GM18861 (cell line): ENCODE data around the gene RELA.

Experiments
- ATAC-seq: cut with Tn5 transposase; IDR thresholded peaks from one replicate; pipeline ENCODE4 v1.9.1; 2021; ENCODE audit not compliant: unreplicated experiment

The RELA gene

GRCh38 chr11:65634440-65634839 lies 28.3 kb downstream of the RELA start:
- no peak for ATAC-seq

DNA sequence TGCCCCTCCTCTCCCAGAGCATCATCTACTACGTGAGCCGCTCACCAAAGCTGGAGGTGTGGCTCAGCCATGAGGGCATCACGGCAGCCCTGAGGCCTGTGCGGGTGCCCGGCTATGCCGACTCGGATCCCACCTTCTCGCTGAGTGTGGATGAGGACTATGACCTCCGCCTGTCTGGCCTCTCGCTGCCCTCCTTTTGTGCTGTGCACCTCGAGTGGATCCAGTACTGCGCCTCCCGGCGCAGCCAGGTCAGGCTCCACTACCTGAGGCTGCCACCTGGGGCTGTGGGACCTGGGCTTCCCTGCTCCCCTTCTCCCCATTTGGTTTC lies 28.6 kb downstream of the RELA start:
- ATAC-seq = no peak

- no peak for ATAC-seq
Measured at GRCh38 chr11:65633390-65634108, 29.2 kb downstream of the RELA start.

DNA sequence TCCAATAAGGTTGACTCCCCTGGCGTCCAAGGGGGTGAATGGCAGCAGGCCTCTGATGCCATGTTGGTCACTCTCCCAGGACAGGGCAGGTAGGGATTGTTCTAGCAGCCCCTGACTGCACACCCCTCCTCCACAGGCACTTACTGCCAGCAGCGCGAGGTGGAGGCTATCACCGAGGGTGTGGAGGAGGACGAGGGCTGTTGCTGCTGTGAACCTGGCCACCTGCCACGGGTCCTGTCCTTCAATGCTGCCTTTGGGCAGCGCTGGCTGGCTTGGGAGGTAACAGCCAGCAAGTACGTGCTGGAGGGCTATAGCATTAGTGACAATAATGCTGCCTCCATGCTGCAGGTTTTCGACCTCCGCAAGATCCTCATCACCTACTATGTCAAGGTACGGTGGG lies 32.5 kb downstream of the RELA start:
- no peak for ATAC-seq

DNA sequence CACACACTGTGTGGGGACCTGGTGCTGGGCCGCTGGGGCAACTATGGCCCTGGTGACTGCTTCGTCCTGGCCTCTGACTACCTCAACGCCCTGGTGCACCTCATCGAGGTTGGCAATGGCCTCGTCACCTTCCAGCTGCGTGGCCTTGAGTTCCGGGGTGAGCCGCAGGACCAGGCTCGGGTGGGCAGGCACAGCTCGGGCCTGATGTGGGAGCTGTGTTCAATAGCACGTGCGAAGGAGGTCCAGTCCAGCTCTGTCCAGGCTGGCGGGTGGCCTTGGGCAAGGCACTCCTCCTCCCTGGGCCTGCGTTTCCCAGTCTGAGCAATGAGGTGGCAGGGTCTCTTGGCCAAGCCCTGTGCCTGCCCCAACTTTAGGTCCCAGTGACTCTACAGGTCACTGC lies 33.1 kb downstream of the RELA start:
- ATAC-seq = no peak

DNA sequence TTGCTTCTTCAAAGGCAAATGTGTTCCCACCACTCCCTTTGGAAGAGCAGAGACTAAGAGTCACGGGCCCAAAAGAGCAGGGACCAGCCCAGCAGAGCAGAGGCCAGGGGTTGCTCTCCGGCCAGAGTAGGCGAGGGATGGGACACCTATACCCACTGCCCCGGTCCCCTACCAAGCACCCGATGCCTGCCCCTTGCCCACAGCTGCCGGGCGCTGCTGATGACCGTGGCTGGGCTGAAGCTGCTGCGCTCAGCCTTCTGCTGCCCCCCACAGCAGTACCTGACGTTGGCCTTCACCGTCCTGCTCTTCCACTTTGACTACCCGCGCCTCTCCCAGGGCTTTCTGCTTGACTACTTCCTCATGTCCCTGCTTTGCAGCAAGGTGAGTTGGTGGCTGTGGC lies 35.5 kb downstream of the RELA start:
- no peak for ATAC-seq

DNA sequence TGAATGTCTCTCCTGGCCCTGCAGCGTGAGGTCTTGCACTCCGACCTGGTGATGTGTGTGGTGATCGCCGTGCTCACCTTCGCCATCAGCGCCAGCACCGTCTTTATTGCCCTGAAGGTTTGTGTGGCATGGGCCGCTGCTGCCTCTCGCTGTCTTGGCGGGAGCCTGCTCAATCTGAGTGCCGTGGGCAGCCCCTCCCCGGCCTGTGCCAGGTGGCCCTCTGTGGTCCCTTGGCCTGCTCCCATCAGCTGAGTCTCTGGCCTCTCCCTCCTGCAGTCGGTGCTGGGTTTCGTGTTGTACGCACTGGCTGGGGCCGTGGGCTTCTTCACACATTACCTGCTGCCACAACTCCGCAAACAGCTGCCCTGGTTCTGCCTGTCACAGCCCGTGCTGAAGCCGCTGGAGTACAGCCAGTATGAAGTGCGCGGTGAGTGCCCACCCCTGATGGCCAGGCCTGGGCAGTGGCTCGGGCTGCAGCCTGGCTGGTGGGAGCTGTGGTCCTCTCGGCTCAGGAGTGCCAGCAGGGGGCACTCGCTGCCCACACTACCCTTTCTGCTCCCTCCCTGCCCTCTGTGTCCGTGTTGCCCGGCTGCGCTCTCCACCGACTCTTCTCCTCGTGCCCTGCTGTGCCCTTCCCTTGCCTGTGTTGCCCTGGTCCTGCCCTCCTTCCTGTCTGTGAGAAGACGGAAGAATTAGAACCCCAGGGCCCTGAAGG lies 36.9 kb downstream of the RELA start:
- ATAC-seq = no peak

- ATAC-seq = no peak
Measured at GRCh38 chr11:65624931-65625627, 37.6 kb downstream of the RELA start.

GRCh38 chr11:65623852-65624616 lies 38.7 kb downstream of the RELA start:
- ATAC-seq = no peak

GRCh38 chr11:65623177-65623576 lies 39.5 kb downstream of the RELA start:
- ATAC-seq = no peak

DNA sequence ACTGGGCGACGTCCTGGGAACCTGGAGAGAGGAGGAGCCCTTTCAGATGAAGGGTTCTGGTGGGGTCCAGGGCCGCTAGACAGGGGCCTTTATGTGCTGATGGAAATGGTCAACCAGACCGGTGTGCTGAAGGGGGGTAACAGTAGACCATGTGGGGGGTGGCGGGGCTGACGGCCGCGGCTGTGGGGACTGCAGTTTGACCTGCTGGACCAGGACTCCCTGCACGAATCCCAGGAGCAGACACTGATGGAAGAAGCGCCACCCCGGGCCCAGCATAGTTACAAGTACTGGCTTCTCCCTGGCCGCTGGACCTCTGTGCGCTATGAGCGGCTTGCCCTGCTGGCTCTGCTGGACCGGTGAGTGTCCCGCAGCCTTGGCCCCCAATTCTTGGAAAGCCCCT lies 40.7 kb downstream of the RELA start:
- no peak for ATAC-seq

DNA sequence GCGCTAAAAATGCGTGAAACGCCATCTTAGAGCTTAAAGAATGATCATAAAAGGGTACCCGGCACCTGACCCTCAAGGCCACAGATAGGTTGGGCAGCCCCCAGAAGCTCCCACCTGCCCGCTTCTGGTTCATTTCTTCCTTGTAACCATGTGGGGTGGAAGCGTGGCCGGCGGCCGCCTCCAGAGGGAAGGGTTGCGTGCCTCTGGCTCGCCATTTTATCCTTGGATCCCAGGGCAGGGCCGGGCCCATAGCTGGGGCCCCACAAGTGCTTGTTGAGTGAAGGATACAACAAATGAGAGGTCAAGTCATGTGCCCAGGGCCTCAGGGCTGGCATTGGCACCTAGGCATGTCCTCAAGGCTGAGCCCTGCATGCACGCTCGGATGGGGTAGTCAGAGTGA lies 41.3 kb downstream of the RELA start:
- ATAC-seq = no peak

DNA sequence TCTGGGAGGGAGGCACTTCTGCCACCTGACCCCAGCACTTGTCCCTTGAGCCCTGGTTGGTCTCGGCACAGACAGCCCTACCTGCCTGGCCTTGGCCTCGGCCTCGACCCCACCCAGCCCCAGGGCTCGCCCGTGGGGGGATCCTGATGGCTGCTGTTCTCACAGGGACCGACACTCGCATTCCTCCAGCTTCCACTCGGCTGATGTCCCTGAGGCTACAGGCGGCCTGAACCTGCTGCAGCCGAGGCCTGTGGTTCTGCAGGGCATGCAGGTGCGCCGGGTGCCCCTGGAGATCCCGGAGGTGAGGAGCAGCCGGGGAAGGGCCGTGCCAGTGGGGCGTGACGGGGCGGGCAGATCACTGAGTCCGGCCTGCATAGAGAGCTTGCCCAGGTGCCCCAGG lies 42.0 kb downstream of the RELA start:
- no peak for ATAC-seq

DNA sequence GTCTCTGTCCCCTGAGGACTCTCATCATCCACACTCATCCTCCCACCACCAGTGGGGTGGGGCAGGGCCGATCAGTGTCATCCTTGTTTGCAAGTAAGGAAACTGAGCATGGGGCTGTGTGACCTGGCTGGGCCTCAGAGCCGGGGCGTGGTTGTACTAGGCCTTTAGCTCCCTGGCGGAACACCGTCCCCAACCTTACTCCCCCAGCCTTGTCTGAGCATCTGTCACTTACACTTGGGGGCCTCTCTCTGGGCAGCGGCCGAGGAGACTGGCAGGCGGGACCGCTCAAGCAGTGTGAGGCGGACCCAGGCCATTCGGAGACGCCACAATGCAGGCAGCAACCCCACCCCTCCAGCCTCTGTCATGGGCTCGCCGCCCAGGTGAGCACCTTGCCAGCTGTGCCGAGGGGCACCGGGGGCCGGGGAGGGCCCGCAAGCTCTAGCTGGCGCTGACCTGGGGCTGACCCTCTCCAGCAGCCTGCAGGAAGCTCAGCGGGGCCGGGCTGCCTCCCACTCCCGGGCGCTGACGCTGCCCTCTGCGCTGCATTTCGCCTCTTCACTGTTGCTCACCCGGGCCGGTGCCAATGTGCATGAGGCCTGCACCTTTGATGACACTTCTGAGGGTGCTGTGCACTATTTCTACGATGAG lies 43.3 kb downstream of the RELA start:
- no peak for ATAC-seq

GRCh38 chr11:65618763-65619162 lies 44.0 kb downstream of the RELA start:
- no peak for ATAC-seq

DNA sequence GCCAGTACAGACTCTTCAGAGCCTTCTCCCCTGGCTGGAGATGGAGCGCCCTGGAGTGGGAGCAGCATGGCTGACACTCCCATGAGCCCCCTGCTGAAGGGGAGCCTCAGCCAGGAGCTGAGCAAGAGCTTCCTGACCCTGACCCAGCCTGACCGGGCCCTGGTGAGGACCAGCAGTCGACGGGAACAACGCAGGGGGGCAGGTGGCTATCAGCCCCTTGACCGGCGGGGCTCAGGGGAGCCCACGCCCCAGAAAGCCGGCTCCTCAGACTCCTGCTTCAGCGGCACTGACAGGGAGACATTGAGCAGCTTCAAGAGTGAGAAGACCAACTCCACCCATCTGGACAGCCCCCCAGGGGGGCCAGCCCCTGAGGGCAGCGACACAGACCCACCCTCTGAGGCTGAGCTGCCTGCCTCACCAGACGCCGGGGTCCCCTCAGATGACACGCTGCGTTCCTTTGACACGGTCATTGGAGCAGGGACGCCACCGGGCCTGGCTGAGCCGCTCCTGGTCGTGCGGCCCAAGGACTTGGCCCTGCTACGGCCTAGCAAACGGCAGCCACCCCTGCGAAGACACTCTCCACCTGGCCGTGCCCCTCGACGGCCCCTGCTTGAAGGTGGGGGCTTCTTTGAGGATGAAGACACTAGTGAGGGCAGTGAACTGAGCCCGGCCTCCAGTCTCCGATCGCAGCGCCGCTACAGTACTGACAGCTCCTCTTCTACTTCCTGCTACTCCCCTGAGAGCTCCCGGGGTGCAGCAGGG lies 44.5 kb downstream of the RELA start:
- no peak for ATAC-seq

GRCh38 chr11:65617136-65617850 lies 45.4 kb downstream of the RELA start:
- ATAC-seq = no peak

DNA sequence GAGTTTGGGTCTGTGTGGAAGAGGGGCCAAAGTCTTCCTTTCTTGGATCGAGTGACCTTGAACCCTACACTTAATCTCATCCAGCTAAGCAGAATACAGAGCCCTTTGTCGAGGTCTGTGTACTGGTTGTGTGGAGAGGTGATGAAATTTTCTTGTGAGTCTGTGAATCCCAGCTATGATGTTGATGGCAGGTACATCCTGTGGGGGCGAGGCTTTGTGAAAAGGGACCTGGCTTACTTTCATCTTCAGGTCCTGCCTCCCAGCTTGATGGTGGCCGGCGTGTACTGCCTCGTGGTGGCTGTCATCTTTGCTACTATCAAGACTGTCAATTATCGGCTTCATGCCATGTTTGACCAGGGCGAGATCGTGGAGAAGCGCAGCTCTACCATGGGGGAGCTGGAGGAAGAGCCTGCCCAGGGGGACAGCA lies 46.1 kb downstream of the RELA start:
- ATAC-seq = no peak

DNA sequence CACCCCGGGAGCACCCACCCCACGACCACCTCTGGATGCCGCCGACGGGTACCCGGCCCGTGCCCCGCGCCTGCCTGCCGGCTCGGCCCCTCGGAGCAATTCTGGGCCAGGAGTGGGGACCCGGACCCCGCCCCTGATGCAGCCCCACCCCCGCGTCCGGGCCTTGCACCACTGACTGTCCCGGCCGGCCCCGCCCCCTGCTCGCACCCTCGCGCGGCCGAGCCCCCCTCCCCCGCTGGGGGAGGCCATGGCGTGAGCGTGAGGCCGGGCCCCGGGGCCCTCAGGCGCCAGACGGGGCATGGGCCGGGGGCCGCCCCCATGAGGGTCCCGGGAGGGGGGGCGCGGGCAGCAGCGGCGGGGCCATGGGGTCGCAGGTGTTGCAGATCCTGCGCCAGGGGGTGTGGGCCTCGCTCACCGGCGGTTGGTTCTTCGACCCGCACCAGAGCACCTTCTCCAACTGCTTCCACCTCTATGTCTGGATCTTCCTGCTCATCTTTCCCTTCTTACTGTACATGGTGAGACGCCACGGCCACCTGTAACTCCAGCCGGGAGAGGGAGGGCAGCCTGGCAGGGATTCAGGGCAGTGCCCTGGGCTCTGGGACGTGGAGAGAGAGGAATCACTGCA lies 46.7 kb downstream of the RELA start:
- ATAC-seq = no peak
